ENCODE results near the gene NSG2.

GRCh38 chr5:174155281-174155680 lies 109.8 kb downstream of the NSG2 start:
- no peak for TF ChIP-seq CTCF (IDR thresholded peaks at IDR 0.05)
- TF ChIP-seq POLR2AphosphoS5 (IDR thresholded peaks at IDR 0.05) = no peak
- TF ChIP-seq EP300 (IDR thresholded peaks at IDR 0.05) = no peak
- TF ChIP-seq POLR2A (IDR thresholded peaks at IDR 0.05; ENCODE audit: low read depth) = no peak

All from esophagus muscularis mucosa (tissue), 4 donors.